ENCODE data around the gene DNAJC4.

The DNAJC4 gene

GRCh38 chr11:64261556-64262080 lies 31.3 kb downstream of the DNAJC4 start:
- no peak for DNase-seq

GRCh38 chr11:64262271-64263002 lies 32.1 kb downstream of the DNAJC4 start:
- DNase-seq: no peak

GRCh38 chr11:64263021-64263946 lies 32.9 kb downstream of the DNAJC4 start:
- no peak for DNase-seq

GRCh38 chr11:64263947-64264317 lies 33.6 kb downstream of the DNAJC4 start:
- no peak for DNase-seq

- DNase-seq: no peak
Observed at GRCh38 chr11:64264371-64264852, 34.1 kb downstream of the DNAJC4 start.

- no peak for DNase-seq
Observed at GRCh38 chr11:64265176-64266160, 35.1 kb downstream of the DNAJC4 start.

GRCh38 chr11:64266339-64266738 lies 36.0 kb downstream of the DNAJC4 start:
- no peak for DNase-seq

GRCh38 chr11:64267207-64267945 lies 37.0 kb downstream of the DNAJC4 start:
- no peak for DNase-seq

- DNase-seq: no peak
Observed at GRCh38 chr11:64268025-64268892, 37.9 kb downstream of the DNAJC4 start.

GRCh38 chr11:64268893-64269539 lies 38.7 kb downstream of the DNAJC4 start:
- no peak for DNase-seq

- peak; percentile 99 for DNase-seq
Observed at GRCh38 chr11:64269540-64270220, 39.3 kb downstream of the DNAJC4 start.

GRCh38 chr11:64275031-64275800 lies 44.9 kb downstream of the DNAJC4 start:
- no peak for DNase-seq

- DNase-seq: no peak
Observed at GRCh38 chr11:64275841-64276240, 45.5 kb downstream of the DNAJC4 start.

GRCh38 chr11:64276653-64277431 lies 46.5 kb downstream of the DNAJC4 start:
- no peak for DNase-seq

GRCh38 chr11:64278576-64279190 lies 48.3 kb downstream of the DNAJC4 start:
- DNase-seq: no peak

- no peak for DNase-seq
Observed at GRCh38 chr11:64281957-64282770, 51.8 kb downstream of the DNAJC4 start.
